Suppressor macrophage treated with lipopolysaccharide for 4 hours (primary cell): ENCODE results near the gene SAMMSON.
A peak's percentile ranks its signal among the peaks of the same experiment; 100 is the strongest.

Source experiments
- DNase-seq: peaks from one replicate; pipeline ENCODE4 v3.0.0-alpha.2; 2020

The SAMMSON gene

DNA sequence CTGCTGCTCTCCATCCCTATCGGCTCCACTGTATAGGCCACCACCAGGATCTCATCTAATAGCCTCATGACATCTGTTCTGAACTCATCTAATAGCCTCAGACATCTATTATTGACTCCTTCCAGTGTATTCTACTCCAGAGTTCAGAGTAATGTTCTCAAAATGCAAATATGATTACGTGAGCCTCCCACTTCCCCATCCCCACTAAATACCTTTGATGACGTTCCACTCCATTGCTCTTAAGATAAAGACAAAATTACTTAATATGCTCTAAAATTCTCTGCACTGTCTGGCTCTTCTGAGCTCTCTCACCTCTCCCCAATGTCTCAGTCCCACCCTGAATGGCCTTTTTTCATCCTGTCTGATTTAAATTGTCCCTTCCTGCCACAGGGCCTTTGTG, 94.7 kb downstream of the SAMMSON start:
- DNase-seq, result no peak

DNA sequence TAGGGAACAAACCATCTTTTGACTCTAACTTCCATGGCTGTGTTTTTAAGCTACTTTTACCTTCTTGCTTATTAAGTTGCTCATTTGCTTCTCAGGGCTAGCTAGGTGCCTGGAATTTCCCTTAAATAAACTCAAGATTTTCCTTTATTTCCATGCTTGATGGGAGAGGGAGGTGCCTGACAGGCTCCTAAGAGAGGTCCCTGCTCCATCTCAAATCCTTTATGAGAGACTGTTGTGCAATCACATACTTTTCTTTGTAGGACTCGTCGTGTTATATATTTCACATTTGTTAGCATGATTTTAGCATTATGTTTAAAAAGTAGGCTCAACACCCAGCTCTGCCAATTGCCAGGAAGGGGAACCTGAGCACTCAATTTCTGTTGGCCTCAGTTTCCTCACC, 95.7 kb downstream of the SAMMSON start:
- DNase-seq, result no peak

DNA sequence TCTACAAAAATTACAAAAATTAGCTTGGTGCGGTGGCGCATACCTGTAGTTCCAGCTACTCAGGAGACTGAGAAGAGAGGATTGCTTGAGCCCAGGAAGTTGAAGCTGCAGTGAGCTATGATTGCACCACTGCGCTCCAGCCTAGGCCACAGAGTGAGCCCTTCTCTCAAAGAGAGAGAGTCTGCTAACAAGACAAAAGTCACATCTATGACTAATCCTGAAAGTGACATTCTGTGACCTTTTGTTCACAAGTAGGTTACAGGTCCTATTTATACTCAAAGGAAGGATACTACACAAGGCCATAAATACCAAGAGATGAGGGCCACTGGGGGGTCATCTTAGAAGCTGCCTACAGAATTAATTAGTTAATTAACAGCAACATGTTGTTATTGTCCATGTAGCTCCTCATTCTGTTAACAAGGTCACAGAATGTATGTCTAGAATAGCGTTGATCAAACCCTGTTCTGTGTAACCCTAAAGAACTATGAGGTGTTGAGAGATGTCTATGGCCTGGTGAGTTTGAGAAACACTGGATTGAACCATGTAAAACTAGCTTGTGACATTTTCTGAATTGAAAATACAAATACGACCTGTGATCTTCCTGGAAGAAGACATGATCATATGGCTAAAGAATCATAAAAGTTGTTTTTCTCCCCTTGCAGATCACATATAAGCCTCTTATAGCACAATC, 97.0 kb downstream of the SAMMSON start:
- DNase-seq, result peak; percentile 9

DNA sequence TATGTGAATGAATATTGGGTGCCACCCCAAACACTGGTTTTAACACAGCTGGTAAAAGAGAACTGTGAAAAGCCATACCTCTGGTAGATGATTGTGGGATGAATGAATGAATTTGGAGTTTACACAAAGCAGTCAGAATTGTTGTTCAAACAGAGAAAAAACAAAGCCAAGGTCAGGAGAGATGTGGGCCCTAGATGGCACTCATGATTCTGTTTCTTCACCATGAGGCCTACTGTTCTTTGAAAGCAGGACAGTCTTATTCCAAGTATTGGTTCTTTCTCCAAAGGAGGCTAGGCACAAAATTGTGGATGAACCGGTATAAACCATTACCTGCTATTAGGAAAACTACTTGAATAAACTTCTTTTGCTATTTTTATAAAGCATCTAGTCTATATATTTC, 97.6 kb downstream of the SAMMSON start:
- no peak for DNase-seq

DNA sequence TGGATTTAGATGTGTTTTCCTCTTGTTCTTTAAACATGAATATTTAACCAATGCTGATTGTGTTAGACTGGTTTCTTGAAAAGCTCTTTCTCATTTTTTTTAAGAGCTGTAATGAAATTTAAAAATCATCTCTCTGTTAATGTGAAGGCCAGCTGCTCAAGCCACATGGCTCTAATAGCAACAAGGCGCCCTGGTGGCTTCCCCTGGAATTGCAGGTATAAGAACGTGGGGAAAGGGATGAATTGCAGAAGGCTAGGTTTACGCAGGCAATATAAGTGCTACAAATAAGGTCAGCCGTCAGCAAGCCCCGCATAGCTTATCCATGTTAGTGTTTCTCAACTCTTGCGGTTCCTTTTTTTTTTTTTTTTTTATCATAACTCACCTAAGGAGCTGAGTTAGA, 108.5 kb downstream of the SAMMSON start:
- DNase-seq, result peak; percentile 61

DNA sequence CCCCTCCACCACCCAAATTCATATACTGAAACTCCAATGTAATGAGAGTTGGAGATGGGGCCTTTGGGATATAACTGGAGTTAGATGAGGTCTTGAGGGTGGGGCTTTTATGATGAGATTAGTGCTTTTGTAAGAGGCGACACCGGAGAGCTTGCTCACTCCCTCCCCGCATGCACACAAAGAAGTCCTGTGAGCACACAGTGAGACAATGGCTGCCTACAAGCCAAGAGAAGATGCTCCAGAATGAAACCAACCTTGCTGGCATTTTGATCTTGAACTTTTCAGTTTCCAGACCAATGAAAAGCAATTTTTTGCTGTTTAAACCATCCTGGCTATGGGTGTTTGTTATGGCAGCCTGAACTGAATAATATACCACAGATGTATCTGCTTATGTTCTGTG, 109.0 kb downstream of the SAMMSON start:
- no peak for DNase-seq

DNA sequence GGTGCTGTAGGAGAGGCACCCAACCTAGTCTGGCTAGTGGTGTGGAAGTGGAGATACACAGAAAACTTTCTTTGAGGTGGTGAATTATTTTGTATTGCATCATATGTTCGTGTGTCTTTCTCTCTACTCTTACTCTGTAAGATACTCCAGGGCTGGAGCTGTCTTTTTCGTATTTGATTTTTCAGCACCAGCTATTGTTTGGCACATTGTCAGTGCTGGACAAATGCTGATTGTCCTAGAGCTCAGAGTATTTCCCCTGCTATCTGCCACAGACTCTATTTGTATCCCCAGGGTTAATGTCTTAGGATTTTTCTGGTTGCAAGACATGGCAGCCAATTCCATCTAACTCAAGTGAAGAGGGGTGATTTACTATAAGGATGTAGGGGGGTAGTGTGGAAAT, 110.5 kb downstream of the SAMMSON start:
- DNase-seq, result no peak

DNA sequence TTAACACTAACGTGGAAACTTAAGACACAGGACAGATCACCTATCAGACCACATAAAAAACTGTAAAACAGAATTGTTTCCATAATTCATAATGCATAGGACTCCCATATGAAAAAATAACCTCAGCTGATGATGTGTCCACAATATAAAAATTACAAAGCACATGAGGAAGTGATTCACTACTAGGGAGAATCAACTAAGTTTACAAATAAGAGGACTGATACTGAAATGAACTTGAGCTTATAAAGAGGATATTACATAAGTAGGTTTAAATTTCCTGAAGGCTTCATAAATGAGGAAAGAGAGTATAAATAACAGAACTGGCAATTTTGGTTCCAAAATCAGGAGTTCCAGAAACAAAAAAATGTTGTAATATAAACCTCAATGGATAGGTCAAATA, 111.9 kb downstream of the SAMMSON start:
- DNase-seq, result peak; percentile 53

DNA sequence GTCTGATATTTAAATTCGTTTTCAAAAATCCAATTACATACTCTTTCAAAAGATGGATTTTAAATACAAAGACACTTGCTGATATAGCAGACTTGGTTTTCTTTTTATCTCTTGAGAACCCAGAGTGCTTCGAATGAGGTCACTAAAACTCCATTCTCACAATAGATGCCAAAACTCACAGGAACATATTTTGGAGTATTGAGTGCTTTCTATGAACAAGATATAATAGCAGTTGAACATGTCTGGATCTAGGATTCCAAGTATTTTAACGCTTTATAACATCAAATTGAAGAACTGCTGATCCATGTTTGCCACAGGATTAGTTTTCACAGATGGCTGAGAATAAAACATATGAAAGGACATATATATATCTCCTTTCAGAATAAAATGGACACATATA, 113.2 kb downstream of the SAMMSON start:
- no peak for DNase-seq

DNA sequence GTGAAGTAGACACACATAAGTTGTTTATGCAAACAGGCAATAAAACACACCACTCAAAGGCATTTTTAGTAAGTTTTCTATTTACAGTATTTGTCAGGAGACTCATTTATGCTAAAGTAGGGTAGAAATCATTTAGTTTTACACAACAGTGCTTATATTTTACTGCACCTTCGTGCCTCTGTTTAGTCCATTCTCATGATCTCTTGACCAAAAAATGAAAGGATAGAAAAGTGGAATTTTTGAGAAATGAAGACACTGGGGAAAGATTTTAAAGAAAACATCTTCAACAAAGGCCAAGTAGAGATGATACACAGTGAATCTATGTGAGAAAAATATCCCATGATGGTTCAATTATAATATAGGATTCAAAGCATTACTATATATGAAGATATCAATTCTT, 114.9 kb downstream of the SAMMSON start:
- no peak for DNase-seq

DNA sequence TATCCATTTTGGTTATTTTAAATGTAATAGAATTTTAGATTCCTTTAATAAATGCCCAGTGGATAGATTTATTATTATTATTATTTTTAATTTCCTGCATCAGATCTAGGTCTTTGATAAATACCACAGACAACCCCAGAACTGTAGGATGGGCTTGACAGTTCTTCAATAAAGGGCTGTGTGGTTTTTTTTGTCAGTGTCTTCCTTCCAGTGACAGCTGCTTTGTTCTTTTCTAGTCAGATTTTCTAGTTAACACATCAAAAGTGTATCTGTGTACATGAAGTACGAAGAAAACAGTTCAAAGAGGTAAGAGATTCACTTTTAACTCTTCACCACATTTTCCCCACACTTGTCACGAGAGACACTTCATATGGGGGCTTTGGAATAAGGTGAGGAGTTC, 120.3 kb downstream of the SAMMSON start:
- no peak for DNase-seq
